ENCODE results near the gene ERICH3.

DNA sequence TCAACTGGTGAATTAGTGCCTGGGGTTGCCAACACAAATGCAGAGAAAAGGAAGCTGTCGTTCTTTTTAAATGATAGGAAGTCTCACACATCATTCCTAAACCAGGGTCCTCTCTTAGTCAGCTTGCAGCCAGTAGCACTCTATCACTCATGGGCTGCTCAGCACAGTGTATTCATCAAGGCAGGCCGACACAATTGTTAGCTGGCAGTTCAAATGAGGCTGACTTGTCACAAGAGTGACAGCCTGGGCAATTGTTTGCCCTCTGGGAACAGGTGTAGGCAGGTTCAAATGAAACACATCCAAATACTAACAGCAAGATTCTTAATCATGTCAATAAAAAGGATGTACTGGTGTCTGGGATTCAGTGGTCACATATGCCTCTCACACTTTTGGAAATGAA, 76.9 kb downstream of the ERICH3 start:
- TF ChIP-seq, protein P1, sequence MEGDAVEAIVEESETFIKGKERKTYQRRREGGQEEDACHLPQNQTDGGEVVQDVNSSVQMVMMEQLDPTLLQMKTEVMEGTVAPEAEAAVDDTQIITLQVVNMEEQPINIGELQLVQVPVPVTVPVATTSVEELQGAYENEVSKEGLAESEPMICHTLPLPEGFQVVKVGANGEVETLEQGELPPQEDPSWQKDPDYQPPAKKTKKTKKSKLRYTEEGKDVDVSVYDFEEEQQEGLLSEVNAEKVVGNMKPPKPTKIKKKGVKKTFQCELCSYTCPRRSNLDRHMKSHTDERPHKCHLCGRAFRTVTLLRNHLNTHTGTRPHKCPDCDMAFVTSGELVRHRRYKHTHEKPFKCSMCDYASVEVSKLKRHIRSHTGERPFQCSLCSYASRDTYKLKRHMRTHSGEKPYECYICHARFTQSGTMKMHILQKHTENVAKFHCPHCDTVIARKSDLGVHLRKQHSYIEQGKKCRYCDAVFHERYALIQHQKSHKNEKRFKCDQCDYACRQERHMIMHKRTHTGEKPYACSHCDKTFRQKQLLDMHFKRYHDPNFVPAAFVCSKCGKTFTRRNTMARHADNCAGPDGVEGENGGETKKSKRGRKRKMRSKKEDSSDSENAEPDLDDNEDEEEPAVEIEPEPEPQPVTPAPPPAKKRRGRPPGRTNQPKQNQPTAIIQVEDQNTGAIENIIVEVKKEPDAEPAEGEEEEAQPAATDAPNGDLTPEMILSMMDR (IDR thresholded peaks at IDR 0.05) = no peak
- no peak for TF ChIP-seq POLR2A (IDR thresholded peaks at IDR 0.05)

All from heart left ventricle (tissue), 13 donors.